ENCODE measurements around the gene PTTG1IP2. TPM values are rescaled to one million over a fixed set of nuclear protein-coding genes. Genes with fewer than 3 reads are reported as not detected.

PTTG1IP2 gene
- total and polyA plus RNA-seq, 8 donors, result not detected

DNA sequence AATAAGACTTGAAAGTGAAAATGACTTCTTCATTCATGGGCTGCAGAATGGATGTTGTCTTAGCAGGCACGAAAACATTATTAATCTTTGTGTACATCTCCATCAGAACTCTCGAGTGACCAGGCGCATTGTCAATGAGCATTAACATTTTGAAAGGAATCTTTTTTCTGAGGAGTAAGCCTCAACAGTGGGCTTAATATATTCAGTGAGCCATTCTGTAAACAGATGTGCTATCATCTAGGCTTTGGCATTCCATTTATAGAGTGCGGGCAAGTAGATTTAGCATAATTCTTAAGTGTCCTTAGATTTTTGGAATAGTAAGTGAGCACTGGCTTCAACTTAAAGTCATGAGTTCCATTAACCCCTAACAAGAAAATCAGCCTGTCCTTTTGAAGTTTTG is 33.1 kb downstream of the PTTG1IP2 start:
- FAIRE-seq (no peak), ATAC-seq (no peak), DNase-seq (no peak)
- Histone ChIP-seq H3K9me3 (no peaks in the 10 kb centered on the region), H3K36me3 (no peaks in the 10 kb centered on the region), H3K4me1 (no peaks in the 10 kb centered on the region), H3K27me3 (no peaks in the 10 kb centered on the region), H3K27ac (no peak overlapping the region), H3K4me3 (no peak overlapping the region)
- TF ChIP-seq, protein P1, sequence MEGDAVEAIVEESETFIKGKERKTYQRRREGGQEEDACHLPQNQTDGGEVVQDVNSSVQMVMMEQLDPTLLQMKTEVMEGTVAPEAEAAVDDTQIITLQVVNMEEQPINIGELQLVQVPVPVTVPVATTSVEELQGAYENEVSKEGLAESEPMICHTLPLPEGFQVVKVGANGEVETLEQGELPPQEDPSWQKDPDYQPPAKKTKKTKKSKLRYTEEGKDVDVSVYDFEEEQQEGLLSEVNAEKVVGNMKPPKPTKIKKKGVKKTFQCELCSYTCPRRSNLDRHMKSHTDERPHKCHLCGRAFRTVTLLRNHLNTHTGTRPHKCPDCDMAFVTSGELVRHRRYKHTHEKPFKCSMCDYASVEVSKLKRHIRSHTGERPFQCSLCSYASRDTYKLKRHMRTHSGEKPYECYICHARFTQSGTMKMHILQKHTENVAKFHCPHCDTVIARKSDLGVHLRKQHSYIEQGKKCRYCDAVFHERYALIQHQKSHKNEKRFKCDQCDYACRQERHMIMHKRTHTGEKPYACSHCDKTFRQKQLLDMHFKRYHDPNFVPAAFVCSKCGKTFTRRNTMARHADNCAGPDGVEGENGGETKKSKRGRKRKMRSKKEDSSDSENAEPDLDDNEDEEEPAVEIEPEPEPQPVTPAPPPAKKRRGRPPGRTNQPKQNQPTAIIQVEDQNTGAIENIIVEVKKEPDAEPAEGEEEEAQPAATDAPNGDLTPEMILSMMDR (IDR thresholded peaks at IDR 0.05), result no peak
- WGBS, 2 donors, result 86 to 96% methylated on average over 4 of the region's 4 CpGs
- intact Hi-C loops (cut with DNase I), result no loop called here

DNA sequence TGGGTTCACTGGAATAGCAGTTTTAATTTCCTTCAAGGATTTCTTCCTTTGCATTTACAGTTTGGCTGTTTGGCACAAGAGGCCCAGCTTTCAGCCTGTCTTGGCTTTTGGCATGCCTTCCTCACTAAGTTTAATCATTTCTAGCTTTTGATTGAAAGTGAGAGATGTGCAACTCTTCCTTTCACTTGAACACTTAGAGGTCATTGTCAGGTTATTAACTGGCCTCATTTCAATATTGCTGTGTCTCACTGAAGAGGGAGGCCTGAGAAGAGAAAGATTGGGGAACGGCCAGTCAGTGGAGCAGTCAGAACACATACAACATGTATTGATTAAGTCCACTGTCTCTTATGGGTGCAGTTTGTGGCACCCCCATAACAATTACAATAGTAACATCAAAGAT is 33.9 kb downstream of the PTTG1IP2 start:
- WGBS, 2 donors, result 88 to 90% methylated on average over 1 of the region's 1 CpG
- Histone ChIP-seq H3K9me3 (no peaks in the 10 kb centered on the region), H3K27ac (no peak overlapping the region), H3K4me3 (no peak overlapping the region), H3K4me1 (no peaks in the 10 kb centered on the region), H3K27me3 (no peaks in the 10 kb centered on the region), H3K36me3 (no peaks in the 10 kb centered on the region)
- FAIRE-seq, result no peak
- TF ChIP-seq, protein P1 (IDR thresholded peaks at IDR 0.05), result no peak
- ATAC-seq, result no peak
- no peak for DNase-seq
- intact Hi-C loops (cut with DNase I), result no loop called here

DNA sequence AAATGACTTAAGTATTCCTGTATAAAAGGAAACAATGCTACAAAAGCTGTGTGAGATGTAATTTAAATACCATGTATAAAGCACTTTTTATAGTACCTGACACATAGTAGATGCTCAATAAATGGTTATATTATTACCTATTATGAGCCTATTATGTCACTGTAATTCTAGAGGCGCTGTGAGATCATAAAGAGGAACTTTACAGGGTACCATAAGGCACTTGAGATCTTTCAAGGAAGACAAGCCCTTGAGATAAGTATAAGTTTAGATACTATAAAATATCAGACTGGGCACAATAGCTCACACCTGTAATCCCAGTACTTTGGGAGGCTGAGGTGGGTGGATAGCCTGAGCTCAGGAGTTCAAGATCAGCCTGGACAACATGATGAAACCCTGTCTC is 38.3 kb downstream of the PTTG1IP2 start:
- WGBS, 2 donors, result 94 to 96% methylated on average over 1 of the region's 1 CpG
- ATAC-seq (no peak), DNase-seq (no peak), FAIRE-seq (no peak)
- Histone ChIP-seq H3K36me3 (no peaks in the 10 kb centered on the region), H3K9me3 (no peaks in the 10 kb centered on the region), H3K27me3 (no peaks in the 10 kb centered on the region), H3K27ac (no peak overlapping the region), H3K4me3 (no peak overlapping the region), H3K4me1 (no peaks in the 10 kb centered on the region)
- TF ChIP-seq, protein P1 (IDR thresholded peaks at IDR 0.05), result no peak
- intact Hi-C loops (cut with DNase I), result no loop called here

DNA sequence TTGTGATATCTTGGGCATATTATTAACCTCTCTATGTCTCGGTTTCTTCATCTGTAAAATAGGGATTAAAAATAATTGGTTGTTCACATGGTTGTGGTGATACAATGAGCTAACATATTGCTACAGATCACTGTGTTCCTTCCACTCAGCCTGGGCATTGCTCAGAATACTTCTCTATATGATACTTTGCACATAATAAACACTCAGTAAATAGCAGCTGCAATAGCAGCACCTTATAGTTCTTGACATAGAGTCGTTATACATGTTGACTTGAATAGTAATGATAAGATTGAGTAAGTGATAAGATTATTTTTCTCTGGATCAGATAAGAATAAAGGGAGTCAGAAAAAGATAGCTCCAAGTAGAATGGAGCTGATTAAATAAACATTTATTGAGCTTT is 42.3 kb downstream of the PTTG1IP2 start:
- no peaks in the 10 kb centered on the region for H3K36me3 ChIP-seq
- ATAC-seq (no peak), FAIRE-seq (no peak), DNase-seq (no peak)
- no peak overlapping the region for H3K27ac ChIP-seq
- intact Hi-C loops (cut with DNase I), result no loop called here
- TF ChIP-seq, protein P1 (IDR thresholded peaks at IDR 0.05), result no peak
- no peaks in the 10 kb centered on the region for H3K27me3 ChIP-seq
- H3K4me3 ChIP-seq, result no peak overlapping the region
- WGBS, 2 donors, result 65 to 72% methylated on average over 2 of the region's 2 CpGs
- H3K4me1 ChIP-seq, result no peaks in the 10 kb centered on the region
- H3K9me3 ChIP-seq, result no peaks in the 10 kb centered on the region

DNA sequence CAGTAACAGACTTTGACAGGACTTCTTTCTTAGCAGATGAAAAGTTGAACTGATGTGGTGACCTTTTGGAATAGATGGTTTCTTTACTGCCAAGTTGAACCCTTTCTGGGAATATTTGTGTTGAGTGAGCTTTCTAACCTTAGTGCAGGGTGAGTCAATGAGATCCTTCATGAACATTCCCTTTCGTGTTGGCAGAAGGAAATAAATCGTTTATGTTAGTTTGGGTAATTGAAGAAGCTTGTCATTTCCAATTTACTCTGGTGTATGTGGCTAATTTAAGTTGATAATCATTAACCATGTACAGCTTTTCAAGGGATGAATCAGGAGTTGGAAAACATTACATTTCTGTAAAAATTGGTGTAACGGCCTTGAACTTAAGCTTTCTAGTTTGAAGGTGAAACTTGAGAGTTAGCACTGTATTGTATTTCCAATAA is 43.4 kb downstream of the PTTG1IP2 start:
- Histone ChIP-seq H3K27me3 (no peaks in the 10 kb centered on the region), H3K27ac (no peak overlapping the region), H3K4me3 (no peak overlapping the region), H3K9me3 (no peaks in the 10 kb centered on the region), H3K4me1 (no peaks in the 10 kb centered on the region), H3K36me3 (no peaks in the 10 kb centered on the region)
- TF ChIP-seq, protein P1 (IDR thresholded peaks at IDR 0.05), result no peak
- intact Hi-C loops (cut with DNase I), result no loop called here
- WGBS, 2 donors, result 42 to 46% methylated on average over 3 of the region's 3 CpGs
- ATAC-seq, result no peak
- no peak for FAIRE-seq
- DNase-seq, result no peak
